H1 (cell line): ENCODE data around the gene HAGH. TPM values are rescaled to one million over a fixed set of nuclear protein-coding genes. Genes with fewer than 3 reads are reported as not detected.

Experiments used
- MAFK ChIP-seq: IDR thresholded peaks from 2 replicates; pipeline ENCODE4 v1.6.1; 2012; ENCODE audit warnings: low read depth, mild to moderate bottlenecking, improper control_type of control experiment, low read length
- RXRA ChIP-seq: IDR thresholded peaks from 2 replicates; pipeline ENCODE4 v1.6.1; 2011; ENCODE audit warnings: low read depth, mild to moderate bottlenecking, low read length, moderate library complexity; ENCODE audit not compliant: insufficient read depth
- polyA plus RNA-seq, 7 experiments: library from polyadenylated mRNA; depleted of rRNA in 3 of 7; stranded (reverse) in 5 of 7; unstranded in 2 of 7; fragments of >200 nt in 5 of 7; fragments of 200-250 nt in 2 of 7; gene quantifications; 1 replicate in 5 of 7; 2 replicates in 1 of 7; 4 replicates in 1 of 7; pipeline versions ENCODE4 v1.2.1 to v1.2.3, GENCODE V29; 2011 to 2013; ENCODE audit warnings: missing spikeins in 2 of 7, mixed read lengths in 2 of 7
- total RNA-seq: library from RNA; stranded (reverse); fragmentation: NEBNext Ultra II Directional; extraction: Animal tissue kit (Norgen Biotek cat#: 25700); gene quantifications from 2 replicates; pipeline ENCODE4 v1.2.1, GENCODE V29; 2021

HAGH gene
- total and polyA plus RNA-seq, 2 of the 8 experiments (the other 6 are each of a cell fraction or from before 2014, with no cell fraction given), result 28.7 to 40.6 TPM

DNA sequence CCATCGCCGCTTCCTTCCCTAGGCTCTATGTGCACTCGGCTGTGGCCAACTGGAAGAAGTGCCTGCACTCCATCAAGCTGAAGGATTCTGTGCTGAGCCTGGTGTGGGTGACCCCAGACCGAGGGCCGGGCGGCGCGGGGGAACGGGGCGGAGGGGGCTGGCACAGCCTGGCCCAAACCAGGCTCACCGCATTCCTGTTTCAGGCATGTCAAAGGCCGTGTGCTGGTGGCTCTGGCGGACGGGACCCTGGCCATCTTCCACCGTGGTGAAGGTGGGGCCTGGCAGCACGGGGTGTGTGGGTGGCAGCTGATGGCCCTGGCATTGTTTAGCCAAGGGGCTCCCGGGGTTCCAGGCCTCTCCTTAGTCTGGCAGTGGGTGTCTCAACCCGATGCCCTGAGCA is 59.9 kb downstream of the HAGH start (continued):
- TF ChIP-seq MAFK (no peak), RXRA (no peak)
